ENCODE measurements around the gene GDF15. TPM values are rescaled to one million over a fixed set of nuclear protein-coding genes. Genes with fewer than 3 reads are reported as not detected.

Gene GDF15
- total and polyA plus RNA-seq, 2 experiments from 2014 or later: 12.6 to 19.8 TPM

- H3F3A ChIP-seq (replicated peaks; ENCODE audit: low read depth): peaks cover 13% of the 10 kb centered on the region; the same call in 1 of the 2 replicates
- H3K36me3 Mint-ChIP-seq (ENCODE audit: low read depth): peaks cover 11% of the 10 kb centered on the region
- peaks cover 27% of the 10 kb centered on the region for H3K27me3 Mint-ChIP-seq (ENCODE audit: insufficient read depth, low read depth, poor library complexity)
- H3K79me2 ChIP-seq (replicated peaks; ENCODE audit: insufficient read depth): no peaks in the 10 kb centered on the region
- H3K4me1 Mint-ChIP-seq: no peaks in the 10 kb centered on the region
- no peak overlapping the region for H3K27ac Mint-ChIP-seq
- no peak overlapping the region for H2AFZ ChIP-seq
- no peak overlapping the region for H3K4me3 Mint-ChIP-seq
- H3K9me2 ChIP-seq (ENCODE audit: insufficient read depth): no peaks in the 10 kb centered on the region
- TF ChIP-seq JUNB (IDR thresholded peaks at IDR 0.05; ENCODE audit: unreplicated experiment) (no peak), EZH2 (IDR thresholded peaks at IDR 0.05; ENCODE audit: low read depth, unreplicated experiment) (no peak), POLR2AphosphoS5 (IDR thresholded peaks at IDR 0.05; ENCODE audit: low read depth) (no peak), CREB1 (CRISPR knock-in tag; IDR thresholded peaks at IDR 0.05; ENCODE audit: low read depth) (no peak), EZH2phosphoT487 (IDR thresholded peaks at IDR 0.05; ENCODE audit: unreplicated experiment) (no peak), CTCF (conservative IDR thresholded peaks at IDR 0.05; ENCODE audit: low read depth in 2 of 2) (no peak), STAT1 (IDR thresholded peaks at IDR 0.05; ENCODE audit: unreplicated experiment) (no peak), NANOG (IDR thresholded peaks at IDR 0.05; ENCODE audit: borderline replicate concordance) (no peak), ETS1 (IDR thresholded peaks at IDR 0.05) (no peak), ZNF114 (CRISPR knock-in tag; IDR thresholded peaks at IDR 0.05) (no peak), REST (IDR thresholded peaks at IDR 0.05; ENCODE audit: unreplicated experiment) (no peak), ZNF462 (CRISPR knock-in tag; IDR thresholded peaks at IDR 0.05) (no peak), ZNF331 (CRISPR knock-in tag; IDR thresholded peaks at IDR 0.05; ENCODE audit: low read depth) (no peak)
- H3K4me3 ChIP-seq: no peak overlapping the region
- no peak overlapping the region for H3K4me2 ChIP-seq
- H3K27ac ChIP-seq (ENCODE audit: low read depth): no peak overlapping the region
- DNase-seq (ENCODE audit: low spot score) (no peak), ATAC-seq (no peak)
- H3K9me3 Mint-ChIP-seq: no peaks in the 10 kb centered on the region
- H4K20me1 ChIP-seq (replicated peaks; ENCODE audit: insufficient read depth): no peaks in the 10 kb centered on the region
- peaks cover 2% of the 10 kb centered on the region; the same call in 1 of the 2 replicates for H3K4me1 ChIP-seq (ENCODE audit: insufficient read depth)
- H3K36me3 ChIP-seq (ENCODE audit: insufficient read depth): no peaks in the 10 kb centered on the region
- peaks cover 16% of the 10 kb centered on the region for H3K27me3 ChIP-seq (ENCODE audit: insufficient read depth)
Measured at GRCh38 chr19:18392417-18392816, 6.5 kb downstream of the GDF15 start.

All from GM23338 (cell line).